ENCODE results near the gene CDK12. TPM values are rescaled to one million over a fixed set of nuclear protein-coding genes. Genes with fewer than 3 reads are reported as not detected.

The CDK12 gene
- total and polyA plus RNA-seq, 9 of the 15 experiments (the other 6 are each of a cell fraction or from before 2014, with no cell fraction given), result 3.4 to 65.6 (median 36.8) TPM

- TF ChIP-seq MGA (IDR thresholded peaks at IDR 0.05) (no peak), GTF2B (IDR thresholded peaks at IDR 0.05; ENCODE audit: extremely low read depth, insufficient read length) (no peak), HES1 (IDR thresholded peaks at IDR 0.05; ENCODE audit: low read depth) (no peak), DEAF1 (CRISPR knock-in tag; IDR thresholded peaks at IDR 0.05) (no peak), ZNF347 (CRISPR knock-in tag; IDR thresholded peaks at IDR 0.05; ENCODE audit: low read depth) (no peak), POLR2AphosphoS2 (IDR thresholded peaks at IDR 0.05; ENCODE audit: low read length) (no peak), TRIM24 (IDR thresholded peaks at IDR 0.05) (no peak), ZMIZ1 (IDR thresholded peaks at IDR 0.05; ENCODE audit: low read depth in 2 of 2, low read length in 2 of 2) (no peak), MYBL2 (IDR thresholded peaks at IDR 0.05; ENCODE audit: low read depth) (no peak), MYBL2 (CRISPR knock-in tag; IDR thresholded peaks at IDR 0.05; ENCODE audit: borderline replicate concordance) (no peak)
Observed at GRCh38 chr17:39447561-39447960, 13.7 kb upstream of the CDK12 start (continued).

Measured in K562 (cell line).